Measurements from ENCODE around the gene RHEX.
A peak's percentile ranks its signal among the peaks of the same experiment; 100 is the strongest.

The RHEX gene

GRCh38 chr1:206075786-206076755, 23.1 kb downstream of the RHEX start:
- H3K9me3 Mint-ChIP-seq: no peaks in the 10 kb centered on the region
- ATAC-seq (replicated peaks) (no peak), DNase-seq (no peak)
- H3K27me3 Mint-ChIP-seq: no peaks in the 10 kb centered on the region
- H3K36me3 Mint-ChIP-seq: peaks cover 12 to 25% of the 10 kb centered on the region in 2 donors
- peaks cover 25 to 33% of the 10 kb centered on the region in 2 donors for H3K4me1 Mint-ChIP-seq
- no peak overlapping the region for H3K4me3 Mint-ChIP-seq
- no peak overlapping the region for H3K27ac Mint-ChIP-seq

DNA sequence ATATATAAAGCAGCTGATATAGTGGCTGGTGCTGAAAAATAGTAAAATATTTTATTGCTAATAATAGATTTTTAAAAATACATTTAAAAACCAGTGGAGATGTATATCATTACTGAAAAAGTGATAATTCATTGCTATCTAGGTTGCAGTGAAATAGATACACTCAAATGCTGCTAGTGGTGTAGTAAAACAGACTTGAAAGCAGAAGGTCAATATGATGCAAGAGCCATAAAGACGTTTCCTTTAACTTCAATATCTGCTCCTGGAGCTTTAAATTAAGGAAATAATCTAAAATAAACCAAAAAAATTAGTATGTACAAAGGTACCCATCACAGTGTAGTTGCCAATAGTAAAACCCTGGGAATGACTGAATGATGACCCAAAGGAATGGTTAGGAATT, 26.2 kb downstream of the RHEX start:
- Mint-ChIP-seq H3K4me3 (no peak overlapping the region), H3K4me1 (peaks cover 34 to 48% of the 10 kb centered on the region in 2 donors), H3K27me3 (no peaks in the 10 kb centered on the region), H3K9me3 (no peaks in the 10 kb centered on the region), H3K36me3 (peaks cover 7 to 20% of the 10 kb centered on the region in 2 donors), H3K27ac (no peak overlapping the region)
- DNase-seq: no peak
- ATAC-seq (replicated peaks): no peak

GRCh38 chr1:206080026-206080820, 27.2 kb downstream of the RHEX start:
- peak overlapping the region; percentile 28 for H3K27ac Mint-ChIP-seq
- H3K9me3 Mint-ChIP-seq: no peaks in the 10 kb centered on the region
- no peak for DNase-seq
- peaks cover 30 to 43% of the 10 kb centered on the region in 2 donors for H3K4me1 Mint-ChIP-seq
- peaks cover 2 to 12% of the 10 kb centered on the region in 2 donors for H3K36me3 Mint-ChIP-seq
- H3K4me3 Mint-ChIP-seq: peak overlapping the region in 1 of 2 donors; percentile 45
- H3K27me3 Mint-ChIP-seq: no peaks in the 10 kb centered on the region
- ATAC-seq (replicated peaks): no peak

DNA sequence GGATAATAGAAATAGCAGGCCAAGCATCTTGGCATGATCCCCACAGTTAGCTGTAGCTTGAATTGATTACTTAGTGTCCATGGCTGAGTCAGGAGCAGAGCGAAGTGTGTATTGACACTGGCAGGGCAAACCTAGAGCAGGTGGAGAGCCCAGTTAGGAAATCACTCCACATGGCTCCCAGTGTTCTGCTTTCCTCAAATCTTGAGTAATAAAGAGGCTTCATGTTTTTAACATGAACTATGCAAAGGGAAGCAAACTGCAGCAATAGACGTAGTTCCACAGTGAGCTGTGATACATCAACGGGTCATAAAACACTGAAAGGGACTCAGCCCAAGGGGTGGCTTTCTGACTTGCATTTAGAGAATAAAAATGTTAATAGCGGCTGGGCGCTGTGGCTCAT, 28.9 kb downstream of the RHEX start:
- H3K36me3 Mint-ChIP-seq: peaks cover 3 to 12% of the 10 kb centered on the region in 2 donors
- no peaks in the 10 kb centered on the region for H3K9me3 Mint-ChIP-seq
- peaks cover 30 to 44% of the 10 kb centered on the region in 2 donors for H3K4me1 Mint-ChIP-seq
- H3K27me3 Mint-ChIP-seq: no peaks in the 10 kb centered on the region
- no peak for ATAC-seq (replicated peaks)
- peak overlapping the region; percentile 22 for H3K27ac Mint-ChIP-seq
- no peak for DNase-seq
- no peak overlapping the region for H3K4me3 Mint-ChIP-seq

DNA sequence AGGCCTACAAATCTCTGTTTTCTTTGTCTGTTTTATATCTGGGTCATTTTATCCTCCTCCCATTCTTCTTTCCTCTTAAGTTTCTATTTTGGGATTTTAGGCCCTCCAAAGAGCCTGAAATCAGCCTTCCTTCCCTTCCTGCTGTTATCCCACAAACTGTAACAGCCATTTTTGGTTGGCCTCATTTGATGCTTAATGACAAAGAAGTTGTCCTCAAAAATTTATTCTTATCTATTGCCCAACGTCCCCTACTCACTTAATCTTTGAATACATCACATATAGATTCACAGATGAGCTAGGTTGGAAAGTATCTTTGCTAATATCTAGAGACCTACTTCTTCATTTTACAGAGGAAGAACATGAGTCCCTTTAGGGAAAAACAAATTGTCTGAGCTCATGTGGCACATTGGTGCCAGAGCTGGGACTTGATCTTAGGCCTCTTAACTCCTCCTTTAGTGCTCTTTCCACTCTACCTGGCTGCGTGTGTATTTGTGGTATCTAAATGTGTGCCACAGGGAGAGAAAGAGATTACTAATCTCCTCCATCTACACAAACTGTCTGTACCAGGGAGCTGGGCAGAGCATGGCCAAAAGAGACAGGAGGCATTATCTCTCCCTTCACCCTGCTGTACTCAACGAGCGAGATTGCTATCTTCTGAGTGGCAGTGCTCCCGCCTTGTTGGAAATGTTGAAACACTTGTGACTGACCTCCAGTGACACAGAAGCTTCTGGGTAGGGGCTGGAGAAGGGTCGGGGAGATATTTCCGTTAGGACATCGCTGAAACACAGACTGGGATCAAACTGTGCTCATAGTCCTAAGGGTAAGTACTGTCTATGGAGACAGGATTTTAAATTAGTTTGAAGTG, 30.1 kb downstream of the RHEX start:
- Mint-ChIP-seq H3K4me3 (peak overlapping the region; percentile 26 to 62), H3K9me3 (no peaks in the 10 kb centered on the region), H3K36me3 (peaks cover 3 to 6% of the 10 kb centered on the region in 2 donors), H3K27ac (peak overlapping the region; percentile 89), H3K27me3 (no peaks in the 10 kb centered on the region), H3K4me1 (peaks cover 30 to 44% of the 10 kb centered on the region in 2 donors)
- DNase-seq (peak; percentile 23), ATAC-seq (replicated peaks) (peak; percentile 88 to 91)

GRCh38 chr1:206083750-206084149, 30.8 kb downstream of the RHEX start:
- no peak for DNase-seq
- Mint-ChIP-seq H3K27me3 (no peaks in the 10 kb centered on the region), H3K9me3 (no peaks in the 10 kb centered on the region), H3K27ac (no peak overlapping the region), H3K4me3 (no peak overlapping the region), H3K4me1 (peaks cover 30 to 44% of the 10 kb centered on the region in 2 donors), H3K36me3 (peaks cover 3 to 6% of the 10 kb centered on the region in 2 donors)
- ATAC-seq (replicated peaks): no peak

- no peak for ATAC-seq (replicated peaks)
- H3K27ac Mint-ChIP-seq: no peak overlapping the region
- H3K9me3 Mint-ChIP-seq: no peaks in the 10 kb centered on the region
- no peak for DNase-seq
- no peaks in the 10 kb centered on the region for H3K27me3 Mint-ChIP-seq
- H3K4me3 Mint-ChIP-seq: no peak overlapping the region
- H3K4me1 Mint-ChIP-seq: peaks cover 12 to 17% of the 10 kb centered on the region in 2 donors
- peaks cover 4 to 6% of the 10 kb centered on the region in 2 donors for H3K36me3 Mint-ChIP-seq
These were observed 34.1 kb downstream of the RHEX start for GRCh38 chr1:206087091-206087490.

DNA sequence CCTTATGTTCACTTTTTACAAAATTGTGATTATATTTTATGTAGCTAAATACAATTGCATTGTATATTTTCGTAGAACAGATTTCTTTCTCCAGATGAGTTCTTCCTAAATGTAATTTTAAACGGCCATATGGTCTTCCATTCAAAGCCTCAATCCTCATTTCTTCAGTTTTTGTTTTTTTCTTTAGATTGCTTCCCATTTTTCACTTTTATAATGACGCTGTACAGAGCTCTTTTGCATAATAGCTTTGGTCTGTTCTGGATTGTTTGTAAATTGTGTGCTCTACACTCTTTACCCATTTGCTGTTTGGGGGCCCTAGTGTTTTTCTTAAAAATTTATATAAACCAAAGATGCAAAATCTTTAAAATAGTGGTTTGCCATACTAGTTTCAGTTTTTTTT, 36.4 kb downstream of the RHEX start:
- Mint-ChIP-seq H3K4me3 (no peak overlapping the region), H3K4me1 (peaks cover 3 to 5% of the 10 kb centered on the region in 2 donors), H3K36me3 (peaks cover 2 to 7% of the 10 kb centered on the region in 2 donors), H3K9me3 (no peaks in the 10 kb centered on the region), H3K27me3 (no peaks in the 10 kb centered on the region), H3K27ac (no peak overlapping the region)
- ATAC-seq (replicated peaks) (no peak), DNase-seq (no peak)

DNA sequence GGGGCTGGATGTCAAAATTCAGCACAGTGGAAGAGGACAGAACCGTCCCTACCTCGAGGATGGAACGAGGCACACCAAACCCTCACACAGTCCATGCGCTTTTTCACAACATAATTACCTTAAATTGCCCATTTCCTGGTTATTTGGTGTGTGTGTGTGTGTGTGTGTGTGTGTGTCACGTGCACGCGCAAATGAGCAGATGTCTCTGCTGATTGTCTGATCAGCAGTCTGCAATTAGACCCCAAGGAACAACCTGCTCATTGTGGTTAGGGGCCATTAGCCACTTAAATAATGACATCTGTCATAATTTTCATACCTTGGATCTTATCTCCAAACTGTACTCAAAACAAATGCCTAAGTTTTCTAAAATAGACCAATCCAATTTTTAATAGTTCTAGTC, 41.1 kb downstream of the RHEX start:
- H3K4me1 Mint-ChIP-seq: peaks cover 6 to 9% of the 10 kb centered on the region in 2 donors
- ATAC-seq (replicated peaks) (no peak), DNase-seq (no peak)
- H3K4me3 Mint-ChIP-seq: no peak overlapping the region
- peaks cover 13 to 18% of the 10 kb centered on the region in 2 donors for H3K36me3 Mint-ChIP-seq
- no peak overlapping the region for H3K27ac Mint-ChIP-seq
- H3K9me3 Mint-ChIP-seq: no peaks in the 10 kb centered on the region
- H3K27me3 Mint-ChIP-seq: no peaks in the 10 kb centered on the region

DNA sequence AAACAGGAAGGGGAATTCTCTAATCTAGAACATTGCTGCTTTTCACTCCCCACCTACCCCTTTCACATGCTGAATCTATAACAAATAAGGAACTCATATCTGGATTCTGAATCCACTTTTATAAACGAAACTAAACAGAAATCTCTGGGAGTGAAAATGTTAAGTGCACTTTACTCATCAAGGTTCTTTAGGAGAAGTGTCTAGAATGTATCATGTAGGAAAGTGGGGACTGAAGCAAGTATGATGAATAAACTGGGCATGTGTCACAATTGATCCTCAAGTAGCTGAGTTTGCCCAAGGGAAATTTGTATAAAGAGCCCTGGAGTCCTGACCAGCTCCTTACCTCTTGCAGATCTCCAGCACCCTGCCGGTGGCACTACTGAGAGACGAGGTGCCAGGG, 44.4 kb downstream of the RHEX start:
- no peaks in the 10 kb centered on the region for H3K9me3 Mint-ChIP-seq
- peaks cover 31 to 36% of the 10 kb centered on the region in 2 donors for H3K36me3 Mint-ChIP-seq
- no peak overlapping the region for H3K4me3 Mint-ChIP-seq
- no peaks in the 10 kb centered on the region for H3K27me3 Mint-ChIP-seq
- ATAC-seq (replicated peaks): no peak
- peaks cover 21 to 39% of the 10 kb centered on the region in 2 donors for H3K4me1 Mint-ChIP-seq
- no peak overlapping the region for H3K27ac Mint-ChIP-seq
- DNase-seq: no peak

- Mint-ChIP-seq H3K36me3 (peaks cover 32 to 38% of the 10 kb centered on the region in 2 donors), H3K27ac (peak overlapping the region; percentile 11), H3K27me3 (no peaks in the 10 kb centered on the region), H3K4me1 (peaks cover 24 to 43% of the 10 kb centered on the region in 2 donors), H3K9me3 (no peaks in the 10 kb centered on the region), H3K4me3 (no peak overlapping the region)
- DNase-seq (no peak), ATAC-seq (replicated peaks) (no peak)
These were observed 45.4 kb downstream of the RHEX start for GRCh38 chr1:206098242-206098919.

GRCh38 chr1:206100226-206100815, 47.3 kb downstream of the RHEX start:
- no peak for ATAC-seq (replicated peaks)
- DNase-seq: no peak
- Mint-ChIP-seq H3K27ac (peak overlapping the region; percentile 11), H3K4me1 (peaks cover 31 to 55% of the 10 kb centered on the region in 2 donors), H3K36me3 (peaks cover 32 to 38% of the 10 kb centered on the region in 2 donors), H3K9me3 (no peaks in the 10 kb centered on the region), H3K27me3 (no peaks in the 10 kb centered on the region), H3K4me3 (no peak overlapping the region)

All from stimulated activated naive B cell treated with anti-CD40 and anti-IgM and Interleukin-4, amounts not matched to agents 10 μg/mL and 1 μg/mL and 100 μg/mL, for 72 hours (primary cell).